Effector memory CD4-positive, alpha-beta T cell (primary cell): Measurements from ENCODE around the gene TRIM77.
"Not testable (repeated sequence)": the region's sequence is repeated elsewhere in the genome, so short reads cannot be mapped to it uniquely, and the experiment has no call there.

Source experiments
- DNase-seq, 3 donors: peaks; one replicate each; pipeline ENCODE4 v3.0.0-alpha.2; 2020
- H3K27ac ChIP-seq: 2 replicates; pipeline ENCODE4 v1.7.0; 2013; ENCODE audit warnings: mild to moderate bottlenecking, low read length, moderate library complexity; ENCODE audit not compliant: insufficient read depth, poor library complexity, severe bottlenecking
- H3K27me3 ChIP-seq: replicated peaks from 2 replicates; pipeline ENCODE4 v1.7.0; 2013; ENCODE audit warnings: mild to moderate bottlenecking, low read length; ENCODE audit not compliant: insufficient read depth, control insufficient read depth, poor library complexity, severe bottlenecking
- H3K36me3 ChIP-seq: 2 replicates; pipeline ENCODE4 v1.7.0; 2013; ENCODE audit warnings: mild to moderate bottlenecking, low read length, moderate library complexity; ENCODE audit not compliant: control insufficient read depth, insufficient read depth
- H3K4me1 ChIP-seq: 2 replicates; pipeline ENCODE4 v1.7.0; 2013; ENCODE audit warnings: low read length, mild to moderate bottlenecking; ENCODE audit not compliant: control insufficient read depth, insufficient read depth, poor library complexity, severe bottlenecking
- H3K4me3 ChIP-seq: 2 replicates; pipeline ENCODE4 v1.7.0; 2013; ENCODE audit warnings: low read length, low read depth, mild to moderate bottlenecking; ENCODE audit not compliant: insufficient read depth, poor library complexity, severe bottlenecking
- H3K9me3 ChIP-seq: 2 replicates; pipeline ENCODE4 v1.7.0; 2013; ENCODE audit warnings: mild to moderate bottlenecking, low read length, moderate library complexity; ENCODE audit not compliant: control insufficient read depth
- total RNA-seq, 3 donors: gene quantifications; one replicate each; lab custom pipeline; 2026; lab: John Stamatoyannopoulos, UW

TRIM77 gene
- total RNA-seq: 0 reads per million in 3 donors

- H3K9me3 ChIP-seq, H3K27me3 ChIP-seq, DNase-seq, H3K4me1 ChIP-seq, H3K36me3 ChIP-seq, H3K27ac ChIP-seq, H3K4me3 ChIP-seq: not testable (repeated sequence)
Measured at GRCh38 chr11:89709999-89710398, at the start of gene TRIM77. Gene TRIM77, plus strand, starts transcription at chr11:89710299. Its CDS starts 0 bp downstream, at chr11:89710299.

GRCh38 chr11:89667001-89667400, 43.1 kb upstream of the TRIM77 start:
- DNase-seq: no peak
- no peaks in the 10 kb centered on the region for H3K9me3 ChIP-seq

GRCh38 chr11:89668158-89668557, 41.9 kb upstream of the TRIM77 start:
- not testable (repeated sequence) for H3K9me3 ChIP-seq, H3K4me3 ChIP-seq, H3K27ac ChIP-seq, H3K27me3 ChIP-seq, H3K4me1 ChIP-seq, H3K36me3 ChIP-seq, DNase-seq

More at GRCh38 chr11:89667001-89667400, 43.1 kb upstream of the TRIM77 start:
- Histone ChIP-seq H3K27ac (no peak overlapping the region), H3K36me3 (no peaks in the 10 kb centered on the region), H3K4me1 (no peaks in the 10 kb centered on the region), H3K4me3 (no peak overlapping the region), H3K27me3 (no peaks in the 10 kb centered on the region)

GRCh38 chr11:89669586-89669985, 40.5 kb upstream of the TRIM77 start:
- H3K4me3 ChIP-seq, H3K36me3 ChIP-seq, H3K27ac ChIP-seq, H3K27me3 ChIP-seq, DNase-seq, H3K9me3 ChIP-seq, H3K4me1 ChIP-seq: not testable (repeated sequence)

GRCh38 chr11:89669993-89670669, 40.0 kb upstream of the TRIM77 start:
- H3K27ac ChIP-seq, H3K4me3 ChIP-seq, H3K9me3 ChIP-seq, H3K36me3 ChIP-seq, H3K4me1 ChIP-seq, H3K27me3 ChIP-seq, DNase-seq: not testable (repeated sequence)

GRCh38 chr11:89672547-89672946, 37.6 kb upstream of the TRIM77 start:
- H3K27me3 ChIP-seq, H3K9me3 ChIP-seq, H3K36me3 ChIP-seq, H3K4me3 ChIP-seq, H3K27ac ChIP-seq, H3K4me1 ChIP-seq, DNase-seq: not testable (repeated sequence)

- not testable (repeated sequence) for H3K4me3 ChIP-seq, H3K4me1 ChIP-seq, H3K9me3 ChIP-seq, H3K27ac ChIP-seq, DNase-seq, H3K36me3 ChIP-seq, H3K27me3 ChIP-seq
Measured at GRCh38 chr11:89673380-89673779, 36.7 kb upstream of the TRIM77 start.

GRCh38 chr11:89675383-89675782, 34.7 kb upstream of the TRIM77 start:
- not testable (repeated sequence) for DNase-seq, H3K27me3 ChIP-seq, H3K36me3 ChIP-seq, H3K9me3 ChIP-seq, H3K27ac ChIP-seq, H3K4me1 ChIP-seq, H3K4me3 ChIP-seq

- H3K4me1 ChIP-seq, DNase-seq, H3K27ac ChIP-seq, H3K36me3 ChIP-seq, H3K9me3 ChIP-seq, H3K27me3 ChIP-seq, H3K4me3 ChIP-seq: not testable (repeated sequence)
Measured at GRCh38 chr11:89675948-89676347, 34.2 kb upstream of the TRIM77 start.

GRCh38 chr11:89707080-89707479, 3.0 kb upstream of the TRIM77 start:
- H3K27ac ChIP-seq, H3K4me1 ChIP-seq, DNase-seq, H3K27me3 ChIP-seq, H3K4me3 ChIP-seq, H3K36me3 ChIP-seq, H3K9me3 ChIP-seq: not testable (repeated sequence)
